ENCODE results near the gene MYO18B. TPM values are rescaled to one million over a fixed set of nuclear protein-coding genes. Genes with fewer than 3 reads are reported as not detected.

MYO18B gene
- total RNA-seq, 1 experiment from 2014 or later = 0.05 TPM

GRCh38 chr22:25750569-25751173 is 8.7 kb downstream of the MYO18B start:
- Histone ChIP-seq H3K36me3 (ENCODE audit: control insufficient read depth in 1 of 2, insufficient read depth in 2 of 2, low read length in 2 of 2) (no peaks in the 10 kb centered on the region), H3K4me1 (ENCODE audit: control insufficient read depth in 1 of 2, insufficient read depth in 2 of 2, low read length in 2 of 2) (peaks cover 12 to 22% of the 10 kb centered on the region in 2 experiments), H3K27ac (ENCODE audit: low read depth, low read length) (no peak overlapping the region), H3K79me2 (ENCODE audit: insufficient read depth, low read length) (no peaks in the 10 kb centered on the region), H3K4me3 (replicated peaks in 1 of 2; ENCODE audit: low read depth in 1 of 2, low read length in 2 of 2) (no peak overlapping the region), H3K27me3 (ENCODE audit: insufficient read depth, low read length) (no peaks in the 10 kb centered on the region), H3K9ac (ENCODE audit: low read length) (no peak overlapping the region), H3K9me2 (ENCODE audit: insufficient read depth) (no peaks in the 10 kb centered on the region), H3K9me3 (ENCODE audit: control insufficient read depth in 1 of 2, insufficient read depth in 1 of 2, low read depth in 1 of 2, low read length in 2 of 2) (no peaks in the 10 kb centered on the region), H4K20me1 (ENCODE audit: insufficient read depth) (no peaks in the 10 kb centered on the region), H3K4me2 (ENCODE audit: low read length) (no peak overlapping the region), H2AFZ (ENCODE audit: low read depth, low read length, poor library complexity, severe bottlenecking) (no peak overlapping the region)
- ChIA-PET CTCF (no interaction called here), POLR2A (no interaction called here), RAD21 (ENCODE audit: low non-redundant PET in 1 of 2, low total read pairs in 2 of 2, uncharacterized antibody in 2 of 2, unreplicated experiment in 2 of 2) (no interaction called here)
- TF ChIP-seq REST (IDR thresholded peaks at IDR 0.05; ENCODE audit: low read depth) = no peak
- no peak for TF ChIP-seq POLR2A (IDR thresholded peaks at IDR 0.05; ENCODE audit: borderline replicate concordance, extremely low read depth, insufficient read depth, insufficient read length)
- no peak for TF ChIP-seq JUND (IDR thresholded peaks at IDR 0.05)
- TF ChIP-seq RAD21 (IDR thresholded peaks at IDR 0.05; ENCODE audit: low read depth) = no peak
- no peak for TF ChIP-seq CEBPB (IDR thresholded peaks at IDR 0.05; ENCODE audit: low read depth)
- TF ChIP-seq TCF7L2 (IDR thresholded peaks at IDR 0.05; ENCODE audit: borderline replicate concordance, extremely low read depth, insufficient read depth, insufficient read length) = no peak
- no peak for TF ChIP-seq ELF1 (IDR thresholded peaks at IDR 0.05; ENCODE audit: borderline replicate concordance, low read depth)
- TF ChIP-seq, protein P1, sequence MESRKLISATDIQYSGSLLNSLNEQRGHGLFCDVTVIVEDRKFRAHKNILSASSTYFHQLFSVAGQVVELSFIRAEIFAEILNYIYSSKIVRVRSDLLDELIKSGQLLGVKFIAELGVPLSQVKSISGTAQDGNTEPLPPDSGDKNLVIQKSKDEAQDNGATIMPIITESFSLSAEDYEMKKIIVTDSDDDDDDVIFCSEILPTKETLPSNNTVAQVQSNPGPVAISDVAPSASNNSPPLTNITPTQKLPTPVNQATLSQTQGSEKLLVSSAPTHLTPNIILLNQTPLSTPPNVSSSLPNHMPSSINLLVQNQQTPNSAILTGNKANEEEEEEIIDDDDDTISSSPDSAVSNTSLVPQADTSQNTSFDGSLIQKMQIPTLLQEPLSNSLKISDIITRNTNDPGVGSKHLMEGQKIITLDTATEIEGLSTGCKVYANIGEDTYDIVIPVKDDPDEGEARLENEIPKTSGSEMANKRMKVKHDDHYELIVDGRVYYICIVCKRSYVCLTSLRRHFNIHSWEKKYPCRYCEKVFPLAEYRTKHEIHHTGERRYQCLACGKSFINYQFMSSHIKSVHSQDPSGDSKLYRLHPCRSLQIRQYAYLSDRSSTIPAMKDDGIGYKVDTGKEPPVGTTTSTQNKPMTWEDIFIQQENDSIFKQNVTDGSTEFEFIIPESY (IDR thresholded peaks at IDR 0.05; ENCODE audit: extremely low read depth, insufficient replicate concordance, low read length) = no peak
- no peak for TF ChIP-seq EZH2phosphoT487 (IDR thresholded peaks at IDR 0.05; ENCODE audit: borderline replicate concordance)
- no peak for TF ChIP-seq POLR2AphosphoS5 (IDR thresholded peaks at IDR 0.05; ENCODE audit: low read depth, low read length)
- TF ChIP-seq EZH2 (IDR thresholded peaks at IDR 0.05) = no peak
- no peak for TF ChIP-seq CBX3 (IDR thresholded peaks at IDR 0.05; ENCODE audit: low read depth)
- TF ChIP-seq EGR1 (IDR thresholded peaks at IDR 0.05; ENCODE audit: low read depth) = no peak
- TF ChIP-seq YY1 (IDR thresholded peaks at IDR 0.05; ENCODE audit: extremely low read depth, insufficient replicate concordance, low read depth, low read length) = no peak
- no peak for TF ChIP-seq SP1 (IDR thresholded peaks at IDR 0.05; ENCODE audit: low read depth)
- TF ChIP-seq, protein P2, sequence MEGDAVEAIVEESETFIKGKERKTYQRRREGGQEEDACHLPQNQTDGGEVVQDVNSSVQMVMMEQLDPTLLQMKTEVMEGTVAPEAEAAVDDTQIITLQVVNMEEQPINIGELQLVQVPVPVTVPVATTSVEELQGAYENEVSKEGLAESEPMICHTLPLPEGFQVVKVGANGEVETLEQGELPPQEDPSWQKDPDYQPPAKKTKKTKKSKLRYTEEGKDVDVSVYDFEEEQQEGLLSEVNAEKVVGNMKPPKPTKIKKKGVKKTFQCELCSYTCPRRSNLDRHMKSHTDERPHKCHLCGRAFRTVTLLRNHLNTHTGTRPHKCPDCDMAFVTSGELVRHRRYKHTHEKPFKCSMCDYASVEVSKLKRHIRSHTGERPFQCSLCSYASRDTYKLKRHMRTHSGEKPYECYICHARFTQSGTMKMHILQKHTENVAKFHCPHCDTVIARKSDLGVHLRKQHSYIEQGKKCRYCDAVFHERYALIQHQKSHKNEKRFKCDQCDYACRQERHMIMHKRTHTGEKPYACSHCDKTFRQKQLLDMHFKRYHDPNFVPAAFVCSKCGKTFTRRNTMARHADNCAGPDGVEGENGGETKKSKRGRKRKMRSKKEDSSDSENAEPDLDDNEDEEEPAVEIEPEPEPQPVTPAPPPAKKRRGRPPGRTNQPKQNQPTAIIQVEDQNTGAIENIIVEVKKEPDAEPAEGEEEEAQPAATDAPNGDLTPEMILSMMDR (IDR thresholded peaks at IDR 0.05 in 2 of 3, conservative IDR thresholded peaks at IDR 0.05 in 1 of 3; ENCODE audit: borderline replicate concordance in 1 of 3, insufficient read depth in 1 of 3, low read depth in 2 of 3, low read length in 2 of 3) = no peak
- no peak for TF ChIP-seq SRF (IDR thresholded peaks at IDR 0.05; ENCODE audit: low read depth)
- TF ChIP-seq SIN3A (IDR thresholded peaks at IDR 0.05; ENCODE audit: low read depth) = no peak
- intact Hi-C loops (cut with micrococcal nuclease) = no loop called here
- no TSS peak for BruUV-seq (replicated peaks)
- ATAC-seq (peak; percentile 31), DNase-seq (ENCODE audit: low read depth, low spot score) (no peak)
